OCI-LY7 (cell line): ENCODE measurements around the gene TMEM72. TPM values are rescaled to one million over a fixed set of nuclear protein-coding genes. Genes with fewer than 3 reads are reported as not detected.

Experiments used
- BruUV-seq: library from RNA; stranded (reverse); fragments of 400-500 nt; replicated peaks from 2 replicates; lab custom pipeline; 2021; lab: Mats Ljungman, UMichigan
- CTCF ChIA-PET: fragments of 300-600 bp; sonication (Branson Sonifier 250); formaldehyde crosslinking; loops from one replicate; lab custom pipeline; 2022; ENCODE audit warnings: antibody characterized with exemption; ENCODE audit not compliant: unreplicated experiment; lab: Charles Lee
- POLR2A ChIA-PET: fragments of 300-600 bp; sonication (Branson Sonifier 250); formaldehyde crosslinking; loops from one replicate; lab custom pipeline; 2022; ENCODE audit warnings: antibody characterized with exemption; lab: Charles Lee
- DNase-seq: peaks from one replicate; pipeline ENCODE4 v3.0.0-alpha.2; 2015; ENCODE audit warnings: low spot score
- H2AFZ ChIP-seq: fragments of 200-600 bp; sonication (generic), shearing (Covaris generic); 2 replicates; pipeline ENCODE4 v1.6.1; 2014; ENCODE audit warnings: mild to moderate bottlenecking, antibody characterized with exemption, low read length, moderate library complexity
- H3K27ac ChIP-seq: fragments of 200-600 bp; sonication (generic); 2 replicates; pipeline ENCODE4 v1.5.1; 2014; ENCODE audit warnings: mixed run types, low read depth, mild to moderate bottlenecking, moderate library complexity, low read length, inconsistent platforms; ENCODE audit not compliant: poor library complexity, severe bottlenecking
- H3K36me3 ChIP-seq: fragments of 200-600 bp; sonication (generic); 2 replicates; pipeline ENCODE4 v1.6.1; 2014; ENCODE audit warnings: mild to moderate bottlenecking, antibody characterized with exemption, low read length, moderate library complexity, mixed read lengths; ENCODE audit not compliant: insufficient read depth
- H3K4me1 ChIP-seq: fragments of 200-600 bp; sonication (generic); 2 replicates; pipeline ENCODE4 v1.5.1; 2014; ENCODE audit warnings: mild to moderate bottlenecking, low read length; ENCODE audit not compliant: insufficient read depth, poor library complexity, severe bottlenecking
- H3K4me2 ChIP-seq: fragments of 200-600 bp; sonication (generic); 2 replicates; pipeline ENCODE4 v1.6.1; 2014; ENCODE audit warnings: mild to moderate bottlenecking, low read length
- H3K4me3 ChIP-seq: fragments of 200-600 bp; sonication (generic); 2 replicates; pipeline ENCODE4 v1.5.1; 2014; ENCODE audit warnings: mild to moderate bottlenecking, low read depth, low read length; ENCODE audit not compliant: poor library complexity, severe bottlenecking
- H3K79me2 ChIP-seq: fragments of 200-600 bp; sonication (generic); 2 replicates; pipeline ENCODE4 v1.6.1; 2016; ENCODE audit warnings: low read depth, mild to moderate bottlenecking, low read length, moderate library complexity, mixed read lengths; ENCODE audit not compliant: insufficient read depth
- H3K9me2 ChIP-seq: fragments of 200-600 bp; sonication (generic); 2 replicates; pipeline ENCODE4 v1.6.1; 2016; ENCODE audit warnings: mild to moderate bottlenecking, low read length, mixed read lengths; ENCODE audit not compliant: insufficient read depth
- H3K9me3 ChIP-seq: fragments of 200-600 bp; sonication (generic); 2 replicates; pipeline ENCODE4 v1.6.1; 2014; ENCODE audit warnings: mild to moderate bottlenecking, mixed run types, low read length, mixed read lengths
- H4K20me1 ChIP-seq: fragments of 200-600 bp; sonication (generic); 2 replicates; pipeline ENCODE4 v1.6.1; 2014; ENCODE audit warnings: mild to moderate bottlenecking, antibody characterized with exemption, low read length, moderate library complexity, mixed read lengths; ENCODE audit not compliant: insufficient read depth
- CTCF ChIP-seq: fragments of 200-600 bp; sonication (generic); conservative IDR thresholded peaks from 2 replicates; pipeline ENCODE4 v1.5.1; 2014; ENCODE audit warnings: mild to moderate bottlenecking, antibody characterized with exemption, low read length, moderate library complexity, mixed read lengths
- EZH2phosphoT487 ChIP-seq: fragments of 200-600 bp; sonication (generic); IDR thresholded peaks from 2 replicates; pipeline ENCODE4 v1.6.1; 2018; ENCODE audit warnings: low read depth, borderline replicate concordance, mild to moderate bottlenecking, mixed run types, antibody characterized with exemption, low read length, moderate library complexity, mixed read lengths
- intact Hi-C: fragments of 100-400 bp; cut with micrococcal nuclease; formaldehyde crosslinking; loops from one replicate; pipeline ENCODE4 v1.10.0; 2022; ENCODE audit not compliant: unreplicated experiment
- total RNA-seq, 2 experiments: library from RNA; depleted of rRNA in 1 of 2; stranded (reverse); fragments of >200 nt in 1 of 2; shearing (Covaris generic) in 1 of 2; gene quantifications; 2 replicates each; pipeline ENCODE4 v1.2.3, GENCODE V29; 2014 to 2022

The TMEM72 gene
- total RNA-seq, 2 experiments from 2014 or later = not detected

- no peak for DNase-seq
- BruUV-seq = no TSS peak
- ChIA-PET CTCF (no interaction called here), POLR2A (interaction anchor here (1.1 kb wide), 1 partner anchor 8 kb away, joined by 5 read pairs; the partner anchor contains the start of gene RASSF4)
- intact Hi-C loops = no loop called here
- no peak overlapping the region for H2AFZ ChIP-seq
- H3K4me1 ChIP-seq = peaks cover 16% of the 10 kb centered on the region
- TF ChIP-seq CTCF = no peak
- TF ChIP-seq EZH2phosphoT487 = no peak
- no peak overlapping the region for H3K4me3 ChIP-seq
- H3K79me2 ChIP-seq = no peaks in the 10 kb centered on the region
- no peaks in the 10 kb centered on the region for H3K9me2 ChIP-seq
- no peak overlapping the region for H3K4me2 ChIP-seq
- H3K9me3 ChIP-seq = no peaks in the 10 kb centered on the region
- no peak overlapping the region for H3K27ac ChIP-seq
- no peaks in the 10 kb centered on the region for H4K20me1 ChIP-seq
- H3K36me3 ChIP-seq = no peaks in the 10 kb centered on the region
These were observed 39.4 kb downstream of the TMEM72 start for GRCh38 chr10:44950326-44951225.

- Histone ChIP-seq H2AFZ (no peak overlapping the region), H3K36me3 (no peaks in the 10 kb centered on the region), H3K79me2 (no peaks in the 10 kb centered on the region), H3K4me3 (no peak overlapping the region), H3K4me1 (peaks cover 16% of the 10 kb centered on the region), H4K20me1 (no peaks in the 10 kb centered on the region), H3K27ac (no peak overlapping the region), H3K9me2 (no peaks in the 10 kb centered on the region), H3K9me3 (no peaks in the 10 kb centered on the region), H3K4me2 (no peak overlapping the region)
- ChIA-PET CTCF (no interaction called here), POLR2A (interaction anchor here (0.8 kb wide), 2 partner anchors 11 to 12 kb away, joined by 3 read pairs; no protein-coding TSS in a partner anchor)
- no TSS peak for BruUV-seq
- TF ChIP-seq CTCF = no peak
- no peak for TF ChIP-seq EZH2phosphoT487
- intact Hi-C loops = no loop called here
- no peak for DNase-seq
These were observed 40.6 kb downstream of the TMEM72 start for GRCh38 chr10:44951576-44952226.
